GM21423 (cell line): ENCODE measurements around the gene EXO1.

ENCODE experiments used
- ATAC-seq: cut with Tn5 transposase; IDR thresholded peaks from one replicate; pipeline ENCODE4 v1.9.1; 2021; ENCODE audit warnings: mild to moderate bottlenecking, moderate library complexity; ENCODE audit not compliant: unreplicated experiment

EXO1 gene

DNA sequence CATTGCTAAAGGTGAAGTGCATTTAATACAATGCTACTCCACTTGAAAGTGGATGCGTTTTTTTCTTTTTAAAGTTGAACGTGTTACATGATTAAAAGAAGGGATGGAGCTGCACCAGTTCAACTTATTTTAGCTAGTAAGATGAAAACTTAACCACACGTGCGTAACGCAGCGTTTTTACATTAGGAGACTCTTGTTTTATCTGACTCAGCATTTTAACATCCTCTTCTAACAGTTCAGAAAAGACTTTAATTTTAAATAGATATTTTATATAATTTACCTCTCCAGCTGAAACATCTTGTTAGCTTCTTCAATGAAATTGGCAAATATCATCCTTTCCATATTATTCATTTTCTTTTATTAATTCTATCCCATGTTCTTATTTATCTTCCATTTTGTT is 33.4 kb downstream of the EXO1 start:
- no peak for ATAC-seq

DNA sequence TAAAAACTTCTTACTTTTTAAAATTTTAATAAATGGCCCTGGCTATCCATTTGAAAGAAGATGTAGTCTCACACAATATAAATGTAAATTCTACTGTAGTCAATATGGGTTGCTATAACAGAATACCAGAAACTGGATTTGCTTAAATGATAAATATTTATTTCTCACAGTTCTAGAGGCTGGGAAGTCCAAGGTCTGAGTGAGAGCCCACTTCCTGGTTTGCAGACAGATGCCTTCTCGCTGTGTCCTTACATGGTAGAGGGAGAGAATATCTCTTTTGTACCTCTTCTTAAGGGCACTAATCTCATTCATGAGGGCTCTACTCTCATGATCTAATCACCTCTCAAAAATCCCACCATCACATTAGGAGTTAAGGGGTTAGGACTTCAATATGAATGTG is 35.2 kb downstream of the EXO1 start:
- no peak for ATAC-seq

DNA sequence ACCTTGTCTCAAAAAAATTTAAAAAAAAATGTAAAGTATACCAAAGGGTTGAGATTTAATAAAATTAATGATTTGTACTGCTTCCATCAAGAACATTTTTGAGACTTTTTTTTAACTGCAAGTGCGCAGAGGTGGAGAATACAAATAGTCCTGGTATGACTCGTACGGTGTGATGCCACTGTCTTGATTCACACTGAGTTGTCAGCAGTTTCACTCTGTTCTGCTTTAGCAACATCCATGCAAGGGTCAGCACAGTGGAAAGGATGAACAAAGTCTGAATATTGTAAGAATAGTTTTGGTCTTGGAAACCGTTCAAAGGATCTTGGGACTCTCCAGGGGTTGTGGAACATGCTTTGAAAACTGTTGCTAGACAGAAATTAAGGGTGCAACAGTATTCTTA is 40.2 kb downstream of the EXO1 start:
- ATAC-seq, result no peak

DNA sequence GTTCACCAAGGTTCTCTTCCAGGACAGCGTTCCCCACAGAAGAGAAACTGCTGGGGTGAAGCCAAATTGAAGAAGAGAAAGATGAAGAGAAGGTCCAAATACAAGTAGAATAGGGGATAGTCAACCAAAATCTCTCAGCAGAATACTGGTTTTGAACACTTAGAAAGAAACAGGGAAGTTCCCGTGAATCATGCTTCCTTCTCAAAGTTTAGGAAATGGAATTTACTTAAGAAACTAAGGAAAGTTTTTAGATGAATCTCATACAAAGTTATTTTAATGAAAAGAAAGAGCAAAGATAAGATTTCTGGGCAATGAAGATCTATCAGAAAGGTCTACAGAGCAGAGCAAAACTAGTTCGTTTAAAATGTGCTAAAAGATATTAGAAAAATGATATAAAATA is 43.3 kb downstream of the EXO1 start:
- no peak for ATAC-seq

DNA sequence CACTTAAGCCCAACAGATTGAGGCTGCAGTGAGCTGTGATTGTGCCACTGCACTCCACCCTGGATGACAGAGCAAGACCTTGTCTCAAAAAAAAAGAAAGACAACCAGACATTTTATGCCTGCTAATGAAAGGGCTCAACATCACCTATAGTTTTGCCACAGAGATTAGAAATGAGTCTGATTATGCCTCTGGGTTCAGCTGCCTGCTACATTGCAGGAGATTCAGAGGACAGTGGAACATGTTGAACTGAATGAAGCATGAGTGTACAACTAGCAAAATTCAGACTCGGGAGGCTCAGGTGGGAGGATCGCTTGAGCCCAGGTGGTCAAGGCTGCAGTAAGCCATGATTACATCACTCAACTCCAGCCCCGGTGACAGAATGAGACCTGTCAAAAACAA is 46.0 kb downstream of the EXO1 start:
- no peak for ATAC-seq

DNA sequence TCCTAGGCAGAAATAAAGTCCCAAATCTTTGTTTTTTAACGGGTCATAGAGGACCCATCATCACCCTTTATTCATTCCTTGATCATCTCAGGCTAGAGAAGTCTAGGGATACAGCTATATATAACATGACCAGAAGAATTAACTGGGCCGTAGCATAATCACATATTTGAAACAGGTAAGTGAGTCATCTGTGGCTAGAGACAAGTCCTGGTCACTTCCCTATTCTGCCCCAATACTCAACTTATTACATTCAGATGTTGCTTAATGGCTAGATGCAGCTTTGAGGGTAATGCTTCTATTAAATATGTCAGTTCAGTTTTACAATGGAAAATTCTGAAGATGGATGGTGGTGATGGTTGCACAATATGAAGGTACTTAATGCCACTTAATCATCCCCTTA is 47.0 kb downstream of the EXO1 start:
- peak; percentile 81 for ATAC-seq

DNA sequence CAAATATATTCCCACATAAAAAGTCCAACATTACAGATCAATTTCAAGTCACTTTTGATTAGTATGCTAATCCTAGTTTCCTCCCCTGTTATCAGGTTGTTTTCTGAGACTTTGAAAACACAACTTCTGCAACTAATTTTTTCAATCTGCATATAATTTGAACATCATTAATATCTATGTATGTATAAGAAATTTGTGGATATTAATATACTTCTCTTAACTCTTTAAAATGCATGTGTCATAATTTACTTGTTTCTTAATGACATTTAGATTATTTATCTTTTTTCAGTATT is 48.6 kb downstream of the EXO1 start:
- ATAC-seq, result no peak

DNA sequence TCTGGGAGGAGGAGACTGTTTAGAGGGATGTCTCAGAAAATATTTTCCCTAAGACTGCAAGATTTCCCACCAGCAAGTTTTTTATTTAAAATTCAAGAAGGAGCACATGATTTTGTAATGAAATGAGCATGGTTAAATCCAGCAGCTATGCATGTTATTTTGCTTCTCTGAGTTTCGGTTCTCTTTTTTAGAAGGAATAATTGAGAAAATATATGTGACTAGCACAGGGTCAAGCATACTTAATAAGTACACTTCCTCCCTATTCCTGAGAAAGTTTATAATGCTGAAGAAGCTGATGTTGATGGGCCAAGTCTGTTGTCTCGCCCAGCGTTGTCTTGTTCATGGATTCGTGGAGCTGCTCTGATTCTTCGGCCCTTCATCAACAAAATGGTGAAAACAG is 51.2 kb downstream of the EXO1 start:
- ATAC-seq, result no peak

DNA sequence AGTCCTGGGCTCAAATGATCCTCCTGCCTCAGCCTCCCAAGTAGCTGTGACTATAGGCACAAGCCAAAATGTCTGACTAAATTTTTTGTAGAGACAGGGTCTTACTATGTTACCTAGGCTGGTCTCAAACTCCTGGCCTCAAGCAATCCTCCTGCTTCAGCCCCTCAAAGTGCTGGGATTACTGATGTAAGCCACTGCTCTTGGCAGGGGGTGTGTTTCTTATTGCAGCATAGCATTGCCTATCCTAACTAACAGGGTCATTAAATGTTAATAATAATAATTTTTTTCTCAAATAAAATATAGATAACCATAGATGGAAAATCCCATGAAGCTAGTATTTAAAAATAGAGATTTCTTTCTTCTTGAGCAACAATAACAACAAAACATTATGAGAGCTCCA is 52.4 kb downstream of the EXO1 start:
- ATAC-seq, result no peak

DNA sequence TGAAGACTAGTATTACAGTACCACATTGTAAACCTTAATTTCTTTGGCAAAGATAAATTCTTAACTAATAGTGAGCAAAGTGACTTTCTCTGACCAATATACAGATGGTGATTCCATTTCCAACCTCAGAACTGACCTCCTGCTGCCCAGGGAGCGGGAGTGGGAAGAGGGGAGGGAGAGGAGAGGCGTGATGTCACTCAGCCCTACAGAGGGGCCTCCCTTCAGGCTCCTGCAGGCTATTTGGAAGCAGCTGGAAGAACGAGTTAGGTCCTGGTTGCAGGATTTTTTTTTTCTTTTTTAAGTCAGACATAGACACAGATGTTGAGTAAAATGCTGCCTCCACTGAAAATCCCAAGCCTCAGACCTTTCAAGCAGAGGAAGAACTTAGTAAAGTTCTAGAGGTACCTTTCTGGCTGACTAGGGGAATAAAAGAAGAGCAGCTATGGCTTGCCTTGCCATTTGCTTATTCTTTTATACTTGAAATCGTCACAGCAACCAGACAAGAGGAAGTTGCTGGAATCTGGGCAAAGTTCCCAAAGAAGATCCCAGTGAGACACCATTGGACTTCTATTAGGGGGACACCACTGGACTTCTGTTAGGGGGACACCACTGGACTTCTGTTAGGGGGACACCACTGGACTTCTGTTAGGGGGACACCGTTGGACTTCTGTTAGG is 54.5 kb downstream of the EXO1 start:
- no peak for ATAC-seq

DNA sequence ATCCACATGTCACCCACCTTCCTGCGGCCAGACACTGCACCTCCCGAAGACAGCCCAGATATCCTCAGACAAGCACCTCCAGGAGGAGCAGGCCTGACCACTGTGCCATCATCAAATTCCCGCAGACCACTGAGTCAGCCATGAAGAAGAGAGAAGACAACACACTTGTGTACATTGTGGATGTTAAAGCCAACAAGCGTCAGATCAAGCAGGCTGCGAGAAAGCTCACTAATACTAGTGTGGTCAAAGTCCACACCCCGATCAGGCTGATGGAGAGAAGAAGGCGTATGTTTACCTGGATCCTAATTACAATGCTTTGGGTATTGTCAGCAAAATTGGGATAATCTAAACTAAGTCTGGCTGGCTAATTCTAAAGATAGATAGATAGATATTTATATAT is 68.2 kb downstream of the EXO1 start:
- ATAC-seq, result no peak

DNA sequence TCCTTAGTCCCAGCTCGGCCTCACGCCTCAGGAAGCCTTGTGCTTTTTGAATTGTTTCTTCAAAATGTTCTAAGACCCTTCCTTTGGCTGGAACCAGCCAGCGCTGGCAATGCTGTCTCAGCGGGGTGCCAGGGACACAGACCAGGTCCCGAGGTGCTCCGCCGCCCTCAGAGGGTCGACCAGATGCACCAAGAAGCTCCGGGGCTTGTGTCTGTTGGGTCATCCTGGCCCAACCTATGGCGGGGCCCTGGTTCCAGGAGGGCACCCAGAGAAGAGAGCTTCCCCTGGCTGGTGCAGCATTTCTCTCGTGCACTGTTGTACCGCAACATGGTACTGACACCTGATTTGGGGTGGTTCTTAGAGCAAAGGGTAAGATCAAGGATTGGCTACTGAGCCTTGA is 69.5 kb downstream of the EXO1 start:
- no peak for ATAC-seq

DNA sequence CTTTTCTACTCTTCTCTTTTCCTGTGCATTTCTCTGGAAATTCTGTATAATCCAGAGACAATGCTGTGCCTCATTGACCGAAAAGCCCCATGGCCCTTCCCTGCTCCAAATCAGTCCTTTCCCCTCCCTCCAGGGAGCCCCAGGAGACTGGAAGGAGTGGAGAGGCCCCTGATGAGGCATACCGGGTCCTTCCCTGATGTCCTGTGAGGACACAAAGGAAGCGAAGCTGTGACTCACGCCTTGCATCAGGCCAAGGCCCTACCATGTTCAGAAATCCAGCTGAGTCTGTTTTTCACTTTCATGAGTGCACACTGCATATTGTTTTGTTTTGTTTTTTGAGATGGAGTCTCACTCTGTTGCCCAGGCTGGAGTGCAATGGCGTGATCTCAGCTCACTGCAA is 70.9 kb downstream of the EXO1 start:
- no peak for ATAC-seq

DNA sequence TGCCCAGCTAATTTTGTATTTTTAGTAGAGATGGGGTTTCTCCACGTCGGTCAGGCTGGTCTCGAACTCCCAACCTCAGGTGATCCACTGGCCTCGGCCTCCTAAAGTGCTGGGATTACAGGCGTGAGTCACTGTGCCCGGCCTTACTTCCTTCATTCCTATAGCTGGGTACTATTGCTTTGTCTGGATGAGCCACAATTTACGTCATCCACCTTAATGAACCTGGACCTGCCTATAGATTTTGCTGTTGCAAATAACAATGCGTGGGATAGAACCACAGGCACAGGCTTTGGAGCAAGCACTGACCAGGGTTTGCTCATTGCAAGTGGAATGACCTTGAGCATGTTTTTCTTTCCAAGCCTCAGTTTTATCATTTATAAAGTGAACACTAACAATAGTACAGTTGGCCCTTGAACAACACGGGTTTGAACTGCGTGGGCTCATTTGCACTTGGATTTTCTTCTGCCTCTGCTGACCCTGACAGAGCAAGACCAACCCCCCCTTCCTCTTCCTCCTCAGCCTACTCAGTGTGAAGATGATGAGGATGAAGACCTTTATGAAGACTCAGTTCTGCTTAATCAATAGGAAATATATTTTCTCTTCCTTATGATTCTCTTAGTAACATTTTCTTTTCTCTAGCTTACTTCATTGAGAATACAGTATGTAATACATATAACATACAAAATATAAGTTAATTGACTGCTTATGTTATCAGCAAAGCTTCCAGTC is 76.2 kb downstream of the EXO1 start:
- no peak for ATAC-seq

DNA sequence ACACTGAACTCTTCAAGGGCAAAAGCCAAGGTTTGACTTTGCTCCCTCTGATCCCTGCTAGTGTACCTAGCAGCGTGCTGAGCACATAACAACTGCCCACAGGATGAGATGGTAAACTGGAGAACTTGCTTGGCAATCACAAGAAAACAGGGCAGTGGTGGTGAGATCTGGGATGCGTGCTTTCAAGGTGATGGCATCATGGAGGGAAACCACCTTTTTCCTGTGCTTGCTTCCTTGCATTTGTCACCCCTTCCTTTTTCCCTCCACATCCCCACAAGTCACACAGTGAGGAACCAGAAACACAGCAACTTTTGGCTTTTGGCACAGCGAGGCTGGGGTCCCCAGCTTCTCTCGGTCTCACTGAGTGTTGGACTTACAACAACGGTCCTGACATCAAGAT is 78.1 kb downstream of the EXO1 start:
- no peak for ATAC-seq

DNA sequence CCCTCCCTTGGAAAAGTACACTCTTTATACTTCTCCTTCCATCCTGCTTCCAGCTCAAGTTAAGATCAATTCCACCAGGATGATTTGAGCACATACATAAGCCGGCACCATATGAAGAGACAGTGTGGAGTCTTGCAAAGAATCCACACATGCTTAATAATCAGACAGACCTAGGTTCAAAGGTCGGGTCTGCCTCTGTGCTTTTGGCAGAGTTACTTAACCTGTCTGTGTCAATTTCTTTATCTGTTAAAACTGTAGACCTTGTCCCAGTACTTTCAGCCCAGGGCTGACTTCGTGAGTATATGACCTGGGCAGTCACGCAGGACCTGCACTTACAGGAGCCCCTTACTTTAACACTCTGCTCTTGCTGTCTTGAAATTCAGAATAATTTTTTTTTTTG is 79.3 kb downstream of the EXO1 start:
- ATAC-seq, result no peak

DNA sequence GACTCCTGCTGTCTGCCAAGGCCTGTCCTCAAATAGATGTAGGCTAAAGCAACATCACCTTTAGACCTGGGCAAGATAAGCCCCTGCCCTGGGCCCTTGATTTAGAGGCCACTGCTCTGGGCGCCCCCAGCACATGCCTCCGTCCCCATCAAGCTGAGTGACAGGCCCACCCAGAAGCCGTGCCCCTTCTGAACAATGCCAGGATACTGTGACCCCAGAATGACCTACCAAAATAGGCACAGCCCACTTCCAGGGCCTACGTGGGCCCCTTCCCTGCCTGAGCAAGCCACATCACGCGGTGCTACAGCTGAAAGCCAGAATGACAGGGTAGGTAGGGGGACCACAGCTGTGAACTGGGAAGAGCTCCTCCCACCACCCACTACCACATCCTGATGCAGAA is 84.8 kb downstream of the EXO1 start:
- ATAC-seq, result no peak

DNA sequence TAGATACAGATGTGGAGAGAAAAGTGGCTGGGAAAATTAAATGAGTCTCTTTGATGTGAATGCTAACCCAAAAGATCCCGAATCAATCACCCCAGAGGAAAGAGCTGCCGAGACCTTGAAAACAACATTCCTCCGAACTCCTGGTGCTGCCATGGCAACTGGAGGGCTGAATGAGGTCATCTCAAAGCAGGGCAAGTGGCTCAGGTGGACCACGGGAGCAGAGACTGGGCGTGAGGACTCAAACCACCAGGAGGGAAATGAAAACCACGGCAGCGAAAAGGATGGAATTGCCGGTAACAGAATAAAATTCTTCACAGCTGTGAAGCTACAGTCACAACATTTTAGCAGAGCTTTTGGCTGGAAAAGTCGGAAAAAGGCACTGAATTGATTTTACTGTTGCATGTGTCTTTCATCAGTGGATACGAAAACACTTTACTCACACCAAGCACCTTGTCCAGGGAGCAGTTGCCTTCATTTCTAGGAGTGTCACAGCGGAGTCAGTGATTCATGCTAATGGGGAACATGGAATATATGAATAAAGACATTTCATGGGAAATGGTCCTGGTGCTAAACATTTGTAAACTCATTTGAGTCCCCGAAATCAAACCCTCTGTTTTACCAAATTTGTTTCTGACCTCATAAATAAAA is 86.3 kb downstream of the EXO1 start:
- no peak for ATAC-seq

DNA sequence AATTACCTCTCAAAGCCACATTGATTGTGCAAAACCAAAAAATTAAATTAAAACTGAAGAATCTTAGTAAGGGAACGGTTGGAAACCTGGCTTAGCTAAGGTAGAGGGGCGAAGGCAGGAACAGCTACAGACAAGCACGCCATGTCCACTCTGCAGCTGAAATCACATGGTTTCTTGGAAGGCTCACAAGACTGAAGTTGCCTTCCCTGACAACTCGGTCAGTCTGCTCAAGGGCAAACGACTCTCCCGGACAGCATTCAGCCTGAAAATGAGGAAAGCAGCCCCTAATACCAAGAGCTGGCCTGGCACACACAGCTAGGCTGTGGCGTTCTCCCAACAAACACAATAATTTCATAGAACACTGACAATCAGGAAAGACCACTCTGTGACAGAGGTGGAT is 86.9 kb downstream of the EXO1 start:
- no peak for ATAC-seq
